Measurements from ENCODE around the gene TWF2.
A peak's percentile ranks its signal among the peaks of the same experiment; 100 is the strongest.

The TWF2 gene

DNA sequence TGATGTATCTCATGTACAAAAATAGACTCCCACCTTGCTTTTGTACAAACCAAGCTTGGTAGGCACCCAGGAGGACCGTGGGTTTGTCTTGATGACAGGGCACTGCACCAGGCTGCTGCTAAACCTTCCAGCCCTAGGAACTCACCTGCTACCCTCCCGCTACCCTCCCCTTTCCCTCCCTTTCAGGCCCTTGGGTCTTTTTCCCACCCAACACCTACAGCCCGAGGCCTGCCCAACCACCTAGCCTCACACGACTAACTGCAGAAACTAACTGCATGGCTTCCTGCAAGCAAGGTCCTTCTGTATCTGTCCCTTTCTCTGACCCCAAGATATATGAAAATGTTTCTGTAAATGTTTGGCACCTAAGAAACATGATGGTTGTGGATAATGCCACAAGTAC lies 17.7 kb upstream of the TWF2 start:
- no peak for DNase-seq

DNA sequence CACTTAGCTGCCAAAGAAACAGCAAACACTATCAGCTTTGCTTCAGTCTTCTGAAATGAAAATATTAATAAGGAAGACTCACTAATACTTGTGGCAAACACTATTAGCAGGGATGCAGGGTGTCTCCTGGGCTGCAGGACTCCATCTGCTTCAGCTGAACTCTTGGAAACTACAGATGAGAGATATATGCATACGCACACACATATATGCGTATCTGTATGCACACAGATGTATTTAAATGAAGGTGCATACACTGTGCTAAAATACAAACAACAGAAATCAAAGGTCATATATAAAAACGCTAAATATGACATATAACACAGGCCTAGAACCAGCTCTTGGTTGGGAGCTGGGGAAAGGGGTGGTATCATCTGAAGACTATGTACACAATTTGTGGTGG lies 17.2 kb upstream of the TWF2 start:
- no peak for DNase-seq

GRCh38 chr3:52254608-52255007 lies 15.7 kb upstream of the TWF2 start:
- DNase-seq: no peak

GRCh38 chr3:52253314-52254304 lies 14.7 kb upstream of the TWF2 start:
- DNase-seq: no peak

DNA sequence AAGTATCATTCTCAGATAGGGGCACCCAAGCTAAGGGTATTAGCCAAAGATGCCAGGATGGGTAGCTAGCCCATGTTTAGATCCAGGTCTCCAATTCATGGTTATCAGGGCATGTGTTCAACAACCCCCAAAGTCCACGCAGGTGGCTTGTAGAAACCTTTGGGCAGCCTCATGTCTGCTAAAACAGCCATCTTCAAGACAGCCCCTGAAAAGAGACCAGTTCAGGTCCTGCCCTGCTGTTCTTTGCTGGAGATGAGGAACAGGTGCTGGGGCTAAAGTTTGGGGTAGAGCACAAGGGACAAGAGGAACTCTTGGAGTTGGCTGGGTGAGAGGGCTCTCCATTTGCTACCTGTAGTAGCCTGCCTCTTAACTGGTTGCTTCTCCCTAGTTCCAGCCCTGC lies 11.2 kb upstream of the TWF2 start:
- no peak for DNase-seq

DNA sequence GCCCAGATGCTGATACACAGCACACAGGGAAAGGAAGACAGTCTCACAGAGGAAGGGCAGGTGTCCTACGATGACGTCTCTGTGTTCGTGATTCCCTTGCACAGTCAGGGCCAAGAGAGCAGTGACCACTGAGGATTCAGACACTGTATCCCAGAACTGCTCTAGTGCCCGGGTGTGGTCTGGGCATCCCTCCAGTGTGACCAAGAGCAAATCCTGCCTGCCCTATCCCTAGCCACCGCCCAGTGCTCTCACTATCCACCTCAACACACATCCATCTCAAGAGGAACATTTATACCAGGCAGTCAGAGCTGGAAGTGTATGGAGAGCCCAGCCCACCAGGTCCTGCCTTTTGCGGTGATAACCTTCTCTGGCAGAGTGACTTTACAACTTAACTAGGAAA lies 10.7 kb upstream of the TWF2 start:
- DNase-seq: no peak

DNA sequence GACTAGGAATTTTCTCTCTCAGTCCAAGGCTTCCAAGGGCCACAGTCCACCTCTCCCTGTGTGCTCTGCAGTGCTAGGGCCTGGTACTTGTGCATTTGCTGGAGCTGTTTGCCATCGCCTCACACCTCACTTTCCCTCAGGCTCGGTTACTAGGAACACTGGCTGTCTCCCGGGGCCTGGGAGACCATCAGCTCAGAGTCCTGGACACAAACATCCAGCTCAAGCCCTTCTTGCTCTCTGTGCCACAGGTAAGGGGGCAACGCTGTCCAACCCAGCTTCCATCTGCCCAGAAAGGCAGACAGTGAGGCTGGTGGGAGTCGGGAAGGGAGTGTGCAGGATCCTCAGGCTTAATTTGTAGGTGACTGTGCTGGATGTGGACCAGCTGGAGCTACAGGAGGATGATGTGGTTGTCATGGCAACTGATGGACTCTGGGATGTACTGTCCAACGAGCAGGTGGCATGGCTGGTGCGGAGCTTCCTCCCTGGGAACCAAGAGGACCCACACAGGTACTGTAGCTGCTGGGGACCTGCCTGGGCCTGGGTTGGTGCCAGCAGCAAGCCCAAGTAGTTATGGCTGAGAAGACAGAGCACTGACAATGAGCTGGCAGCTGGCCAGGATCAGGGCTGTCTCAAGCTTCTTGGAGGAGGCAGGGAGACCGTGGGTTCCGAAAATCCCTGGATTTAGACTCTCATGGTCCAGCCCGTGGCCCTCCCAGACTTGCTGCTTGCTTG lies 10.0 kb upstream of the TWF2 start:
- no peak for DNase-seq

DNA sequence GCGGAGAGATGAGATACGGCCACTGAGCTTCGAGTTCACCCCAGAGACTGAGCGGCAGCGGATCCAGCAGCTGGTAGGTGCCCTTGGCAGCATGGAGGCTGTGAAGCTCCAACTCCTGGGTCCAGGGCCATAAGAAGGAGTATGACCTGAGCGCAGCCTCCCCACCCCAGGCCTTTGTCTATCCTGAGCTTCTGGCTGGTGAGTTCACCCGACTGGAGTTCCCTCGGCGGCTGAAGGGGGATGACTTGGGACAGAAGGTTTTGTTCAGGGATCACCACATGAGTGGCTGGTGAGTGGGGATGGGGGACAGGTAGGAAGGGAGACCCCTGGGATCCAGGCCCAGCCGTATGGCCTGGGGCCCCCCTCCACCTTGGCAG lies 9.2 kb upstream of the TWF2 start:
- no peak for DNase-seq

- no peak for DNase-seq
These were observed 8.6 kb upstream of the TWF2 start for GRCh38 chr3:52247409-52248164.

DNA sequence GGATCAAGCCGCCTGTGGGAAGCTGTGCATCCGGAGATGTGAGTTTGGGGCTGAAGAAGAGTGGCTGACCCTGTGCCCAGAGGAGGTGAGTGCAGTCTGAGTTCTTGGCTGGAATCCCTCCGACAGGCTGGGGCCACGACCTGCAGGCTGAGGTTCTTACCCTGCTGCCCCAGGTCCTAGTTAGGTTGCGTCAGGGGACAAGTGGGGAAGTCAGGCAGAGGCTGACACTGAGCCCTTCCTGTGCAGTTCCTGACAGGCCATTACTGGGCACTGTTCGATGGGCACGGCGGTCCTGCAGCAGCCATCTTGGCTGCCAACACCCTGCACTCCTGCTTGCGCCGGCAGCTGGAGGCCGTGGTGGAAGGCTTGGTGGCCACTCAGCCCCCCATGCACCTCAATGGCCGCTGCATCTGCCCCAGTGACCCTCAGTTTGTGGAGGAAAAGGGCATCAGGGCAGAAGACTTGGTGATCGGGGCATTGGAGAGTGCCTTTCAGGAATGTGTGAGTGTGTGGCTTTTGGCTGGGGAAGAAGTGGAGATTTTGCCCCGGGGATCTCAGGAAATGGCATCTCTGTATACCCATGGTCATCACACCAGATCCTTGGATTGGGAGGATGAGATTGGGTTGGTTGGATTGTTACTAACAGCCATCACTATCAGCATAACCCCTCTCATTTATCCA lies 7.9 kb upstream of the TWF2 start:
- no peak for DNase-seq

DNA sequence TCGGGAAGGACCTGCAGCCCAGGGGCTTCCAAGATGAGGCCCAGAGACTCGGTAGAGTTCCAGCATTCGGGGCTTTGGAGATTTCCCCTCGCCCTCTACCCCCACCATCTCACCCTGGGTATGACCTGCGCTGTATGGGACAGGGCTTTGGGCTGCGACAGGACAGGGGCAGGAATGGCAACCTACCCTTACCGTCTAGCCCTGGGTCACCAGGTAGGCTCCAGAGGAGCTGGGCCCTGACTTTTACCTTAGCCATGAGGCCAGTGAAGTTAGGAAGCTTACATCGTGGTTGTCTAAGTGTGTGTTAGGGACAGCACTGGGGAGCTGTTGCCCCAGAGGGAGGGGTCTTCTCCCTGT lies 7.3 kb upstream of the TWF2 start:
- no peak for DNase-seq

GRCh38 chr3:52245322-52246263 lies 6.6 kb upstream of the TWF2 start, which contains the start of gene PPM1M:
Gene PPM1M (plus strand): TSS chr3:52245759. CDS start chr3:52245825, 66 bp downstream.
- DNase-seq: no peak

DNA sequence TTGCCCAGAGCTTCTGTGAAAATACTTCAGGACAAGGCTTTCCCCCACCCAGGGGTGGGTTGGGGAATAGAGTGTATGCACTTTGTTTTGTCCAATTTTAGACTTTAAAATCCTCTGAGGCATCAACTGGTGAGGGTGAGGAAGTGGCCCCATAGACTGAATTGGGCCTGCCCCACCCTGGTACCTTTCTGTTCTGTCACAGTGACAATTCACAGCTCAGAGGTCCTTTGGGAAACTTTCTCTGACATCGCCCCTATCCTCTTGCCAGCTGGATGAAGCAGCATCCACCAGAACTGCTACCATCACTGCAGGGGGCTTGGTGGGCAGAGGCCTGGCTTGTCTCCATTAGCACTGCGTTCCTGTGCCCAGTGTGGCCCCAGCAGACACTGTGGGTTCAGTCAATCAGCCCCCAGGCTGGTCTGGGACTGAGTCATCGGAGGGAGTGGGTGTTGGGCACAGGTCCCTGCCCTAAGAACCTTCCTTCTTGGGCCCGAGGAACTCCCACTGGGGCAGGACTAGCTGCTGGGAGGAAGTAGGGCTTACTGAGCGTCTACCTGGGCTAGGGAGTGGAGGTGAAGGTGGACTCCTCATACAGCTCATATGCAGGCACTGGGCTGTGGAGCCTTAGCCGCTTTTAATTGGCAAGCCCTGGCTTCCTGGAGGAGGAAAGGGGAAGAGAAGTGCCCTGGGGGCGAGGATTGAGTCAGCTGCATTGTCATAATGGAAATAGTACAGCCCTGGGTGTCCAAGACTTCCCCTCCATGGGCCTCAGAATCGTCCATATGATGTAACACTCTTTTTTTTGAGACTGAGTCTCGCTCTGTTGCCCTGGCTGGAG lies 5.1 kb upstream of the TWF2 start:
- DNase-seq: no peak

- no peak for DNase-seq
These were observed 3.1 kb upstream of the TWF2 start for GRCh38 chr3:52242039-52242438.

DNA sequence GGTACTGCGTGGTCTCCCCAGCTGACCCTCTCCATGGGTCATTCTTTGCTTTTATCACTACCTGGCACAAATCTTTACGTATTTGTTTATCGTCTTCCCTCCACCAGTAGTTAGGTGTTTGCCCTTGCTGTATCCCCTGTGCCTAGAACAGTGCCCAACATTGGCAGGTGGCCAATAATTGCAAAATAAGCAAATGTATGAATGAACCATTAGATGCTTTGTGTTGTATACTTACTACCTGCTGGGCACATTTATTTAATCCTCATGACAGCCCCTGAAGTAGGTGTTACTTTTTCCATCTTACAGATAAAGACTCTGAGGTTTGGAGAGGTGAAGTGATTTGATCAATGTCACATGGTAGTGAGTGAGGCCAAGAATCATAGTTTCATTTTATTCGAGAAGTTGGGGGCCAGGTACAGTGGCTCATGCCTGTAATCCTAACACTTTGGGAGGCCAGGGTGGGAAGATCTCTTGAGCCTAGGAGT lies 2.0 kb upstream of the TWF2 start:
- DNase-seq: no peak

- DNase-seq: peak; percentile 48
These were observed 1.3 kb upstream of the TWF2 start for GRCh38 chr3:52240059-52240885.

GRCh38 chr3:52238193-52238760 lies 681 bp downstream of the TWF2 start:
- DNase-seq: no peak

DNA sequence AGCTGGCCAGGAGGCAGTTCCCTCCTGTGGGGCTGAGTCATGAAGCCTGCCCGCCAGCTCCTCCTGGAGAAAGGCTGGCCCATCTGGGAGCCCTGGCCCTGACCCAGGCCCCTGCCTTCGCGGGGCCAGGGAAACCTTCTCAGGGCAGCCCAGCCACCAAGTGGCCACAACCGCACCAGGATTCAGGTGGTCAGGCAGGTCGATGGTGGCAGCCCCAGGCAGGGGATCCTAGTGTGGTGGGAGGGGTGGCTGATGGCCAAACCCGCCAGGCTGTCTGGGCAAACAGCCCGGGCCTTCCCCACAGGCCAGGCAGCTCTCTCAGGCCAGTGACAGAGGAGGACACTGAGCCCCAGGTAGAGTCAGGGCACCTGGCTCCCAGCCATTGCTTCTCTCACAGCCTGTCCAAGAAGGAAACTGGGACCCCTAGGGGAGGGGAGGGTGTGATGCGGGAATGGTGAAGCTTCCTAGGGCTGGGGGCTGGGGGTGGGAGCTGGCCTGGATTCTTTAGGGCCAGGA lies 1.2 kb downstream of the TWF2 start:
- no peak for DNase-seq
